Nephron progenitor cell (in vitro differentiated cells): ENCODE data around the gene SLC45A3.

Experiments
- DNase-seq: peaks from one replicate; pipeline ENCODE4 v3.0.0; 2021
- H3K27ac Mint-ChIP-seq: 2 replicates; pipeline ENCODE4 v1.8.0; 2021; ENCODE audit warnings: mild to moderate bottlenecking, moderate library complexity, mixed read lengths
- H3K27me3 Mint-ChIP-seq: 2 replicates; pipeline ENCODE4 v1.8.0; 2021; ENCODE audit warnings: mild to moderate bottlenecking, low read depth, mixed read lengths; ENCODE audit not compliant: poor library complexity
- H3K36me3 Mint-ChIP-seq: 2 replicates; pipeline ENCODE4 v1.8.0; 2021; ENCODE audit warnings: low read depth, mixed read lengths
- H3K4me1 Mint-ChIP-seq: 2 replicates; pipeline ENCODE4 v1.8.0; 2021; ENCODE audit warnings: mixed read lengths
- H3K4me3 Mint-ChIP-seq: 2 replicates; pipeline ENCODE4 v1.8.0; 2021; ENCODE audit warnings: mild to moderate bottlenecking, moderate library complexity, mixed read lengths
- H3K9me3 Mint-ChIP-seq: 2 replicates; pipeline ENCODE4 v1.8.0; 2021; ENCODE audit warnings: mild to moderate bottlenecking, moderate library complexity, mixed read lengths
- CTCF ChIP-seq: fragments of 200-600 bp; sonication (generic); IDR thresholded peaks from 2 replicates; pipeline ENCODE4 v1.5.0; 2021; ENCODE audit warnings: antibody characterized with exemption

The SLC45A3 gene

GRCh38 chr1:205703072-205703471, 22.8 kb upstream of the SLC45A3 start:
- H3K4me3 Mint-ChIP-seq = peak overlapping the region; percentile 30
- no peak for TF ChIP-seq CTCF
- H3K27me3 Mint-ChIP-seq = no peaks in the 10 kb centered on the region
- H3K27ac Mint-ChIP-seq = peak overlapping the region; percentile 44
- H3K36me3 Mint-ChIP-seq = peaks cover 20% of the 10 kb centered on the region
- peaks cover 56% of the 10 kb centered on the region for H3K4me1 Mint-ChIP-seq
- no peak for DNase-seq
- no peaks in the 10 kb centered on the region for H3K9me3 Mint-ChIP-seq

GRCh38 chr1:205701891-205702290, 21.6 kb upstream of the SLC45A3 start:
- no peak for TF ChIP-seq CTCF
- peaks cover 18% of the 10 kb centered on the region for H3K36me3 Mint-ChIP-seq
- H3K4me3 Mint-ChIP-seq = no peak overlapping the region
- no peak for DNase-seq
- H3K9me3 Mint-ChIP-seq = no peaks in the 10 kb centered on the region
- no peak overlapping the region for H3K27ac Mint-ChIP-seq
- peaks cover 3% of the 10 kb centered on the region for H3K27me3 Mint-ChIP-seq
- H3K4me1 Mint-ChIP-seq = peaks cover 68% of the 10 kb centered on the region

- H3K27me3 Mint-ChIP-seq = peaks cover 4% of the 10 kb centered on the region
- peaks cover 13% of the 10 kb centered on the region for H3K36me3 Mint-ChIP-seq
- H3K27ac Mint-ChIP-seq = no peak overlapping the region
- no peak for DNase-seq
- peaks cover 73% of the 10 kb centered on the region for H3K4me1 Mint-ChIP-seq
- TF ChIP-seq CTCF = no peak
- no peaks in the 10 kb centered on the region for H3K9me3 Mint-ChIP-seq
- H3K4me3 Mint-ChIP-seq = no peak overlapping the region
These were observed 21.1 kb upstream of the SLC45A3 start for GRCh38 chr1:205701420-205701819.

- DNase-seq = no peak
- Mint-ChIP-seq H3K9me3 (no peaks in the 10 kb centered on the region), H3K27ac (peak overlapping the region; percentile 45), H3K27me3 (peaks cover 4% of the 10 kb centered on the region), H3K36me3 (peaks cover 13% of the 10 kb centered on the region), H3K4me3 (no peak overlapping the region), H3K4me1 (peaks cover 74% of the 10 kb centered on the region)
- no peak for TF ChIP-seq CTCF
These were observed 20.6 kb upstream of the SLC45A3 start for GRCh38 chr1:205700865-205701401.

- no peak overlapping the region for H3K4me3 Mint-ChIP-seq
- no peak for TF ChIP-seq CTCF
- H3K4me1 Mint-ChIP-seq = peaks cover 74% of the 10 kb centered on the region
- H3K27ac Mint-ChIP-seq = no peak overlapping the region
- DNase-seq = no peak
- H3K27me3 Mint-ChIP-seq = peaks cover 6% of the 10 kb centered on the region
- no peaks in the 10 kb centered on the region for H3K9me3 Mint-ChIP-seq
- H3K36me3 Mint-ChIP-seq = peaks cover 6% of the 10 kb centered on the region
These were observed 19.1 kb upstream of the SLC45A3 start for GRCh38 chr1:205699416-205699815.

- no peak for DNase-seq
- Mint-ChIP-seq H3K4me1 (peaks cover 72% of the 10 kb centered on the region), H3K9me3 (no peaks in the 10 kb centered on the region), H3K27ac (no peak overlapping the region), H3K27me3 (peaks cover 6% of the 10 kb centered on the region), H3K36me3 (peaks cover 6% of the 10 kb centered on the region), H3K4me3 (no peak overlapping the region)
- no peak for TF ChIP-seq CTCF
These were observed 18.6 kb upstream of the SLC45A3 start for GRCh38 chr1:205698921-205699320.
